ENCODE results near the gene CCDC82.

- TF ChIP-seq CTCF (IDR thresholded peaks at IDR 0.05) (no peak), NPAS2 (CRISPR knock-in tag; IDR thresholded peaks at IDR 0.05; ENCODE audit: borderline replicate concordance) (no peak)
Measured at GRCh38 chr11:96322775-96323641, 66.7 kb downstream of the CCDC82 start.

All from A549 (cell line).